ENCODE results near the gene LPIN1.
A peak's percentile ranks its signal among the peaks of the same experiment; 100 is the strongest.

Gene LPIN1

GRCh38 chr2:11773747-11774525, 27.5 kb downstream of the LPIN1 start:
- H2BK5ac ChIP-seq (ENCODE audit: low read depth, low read length, poor library complexity, severe bottlenecking), result no peak overlapping the region
- no peak overlapping the region for H3K4me2 ChIP-seq (ENCODE audit: low read length, poor library complexity, severe bottlenecking)
- H3K23ac ChIP-seq (ENCODE audit: low read length in 2 of 2), result no peak overlapping the region
- H2BK12ac ChIP-seq (ENCODE audit: low read length in 2 of 2), result no peak overlapping the region
- H4K8ac ChIP-seq (ENCODE audit: low read length), result no peak overlapping the region
- no peak overlapping the region for H2BK15ac ChIP-seq (ENCODE audit: low read depth, poor library complexity, severe bottlenecking)
- no peaks in the 10 kb centered on the region for H3K27me3 ChIP-seq (ENCODE audit: control insufficient read depth in 1 of 2, insufficient read depth in 1 of 2, low read length in 2 of 2)
- WGBS, result 62% methylated on average over 5 of the region's 7 CpGs
- H3K36me3 ChIP-seq (ENCODE audit: control insufficient read depth in 1 of 2, insufficient read depth in 2 of 2, low read depth in 1 of 2, low read length in 2 of 2), result peaks cover 27 to 89% of the 10 kb centered on the region in 2 experiments
- no peak overlapping the region for H3K4ac ChIP-seq (ENCODE audit: low read depth in 1 of 2, low read length in 2 of 2)
- H3K27ac ChIP-seq (ENCODE audit: low read length, poor library complexity, severe bottlenecking), result no peak overlapping the region
- H3K9me3 ChIP-seq (ENCODE audit: control insufficient read depth, low read length), result no peaks in the 10 kb centered on the region
- H4K91ac ChIP-seq (ENCODE audit: low read length), result no peak overlapping the region
- H2AK5ac ChIP-seq (ENCODE audit: low read length, severe bottlenecking), result no peak overlapping the region
- H2BK120ac ChIP-seq (ENCODE audit: low read depth, low read length), result no peak overlapping the region
- H3K14ac ChIP-seq (ENCODE audit: low read length in 2 of 2), result no peak overlapping the region
- H3K9ac ChIP-seq (ENCODE audit: low read length), result peak overlapping the region; percentile 84
- H3K4me3 ChIP-seq (ENCODE audit: insufficient read depth in 1 of 2, low read depth in 1 of 2, low read length in 2 of 2), result no peak overlapping the region
- no peak for DNase-seq
- H3K4me1 ChIP-seq (ENCODE audit: control insufficient read depth, insufficient read depth, low read depth, low read length), result peaks cover under 1% of the 10 kb centered on the region
- H3K18ac ChIP-seq (ENCODE audit: low read depth in 1 of 2, low read length in 2 of 2), result no peak overlapping the region
- peaks cover 15% of the 10 kb centered on the region for H3K79me1 ChIP-seq (replicated peaks; ENCODE audit: low read length, poor library complexity, severe bottlenecking)
- no peak overlapping the region for H2AFZ ChIP-seq (ENCODE audit: low read depth, low read length)

- peak overlapping the region; percentile 84 for H3K9ac ChIP-seq (ENCODE audit: low read length)
- no peak overlapping the region for H2BK12ac ChIP-seq (ENCODE audit: low read length in 2 of 2)
- no peak overlapping the region for H4K91ac ChIP-seq (ENCODE audit: low read length)
- no peak for DNase-seq
- H3K14ac ChIP-seq (ENCODE audit: low read length in 2 of 2), result no peak overlapping the region
- H3K18ac ChIP-seq (ENCODE audit: low read depth in 1 of 2, low read length in 2 of 2), result no peak overlapping the region
- no peak overlapping the region for H2BK15ac ChIP-seq (ENCODE audit: low read depth, poor library complexity, severe bottlenecking)
- H3K4ac ChIP-seq (ENCODE audit: low read depth in 1 of 2, low read length in 2 of 2), result no peak overlapping the region
- H3K23ac ChIP-seq (ENCODE audit: low read length in 2 of 2), result no peak overlapping the region
- 98% methylated on average over 5 of the region's 7 CpGs for WGBS
- H3K27me3 ChIP-seq (ENCODE audit: control insufficient read depth in 1 of 2, insufficient read depth in 1 of 2, low read length in 2 of 2), result no peaks in the 10 kb centered on the region
- peaks cover 2% of the 10 kb centered on the region for H3K4me1 ChIP-seq (ENCODE audit: control insufficient read depth, insufficient read depth, low read depth, low read length)
- H2AK5ac ChIP-seq (ENCODE audit: low read length, severe bottlenecking), result no peak overlapping the region
- no peak overlapping the region for H4K8ac ChIP-seq (ENCODE audit: low read length)
- no peak overlapping the region for H2AFZ ChIP-seq (ENCODE audit: low read depth, low read length)
- H3K4me2 ChIP-seq (ENCODE audit: low read length, poor library complexity, severe bottlenecking), result no peak overlapping the region
- H3K4me3 ChIP-seq (ENCODE audit: insufficient read depth in 1 of 2, low read depth in 1 of 2, low read length in 2 of 2), result no peak overlapping the region
- H3K79me1 ChIP-seq (replicated peaks; ENCODE audit: low read length, poor library complexity, severe bottlenecking), result peaks cover 15% of the 10 kb centered on the region
- no peak overlapping the region for H3K27ac ChIP-seq (ENCODE audit: low read length, poor library complexity, severe bottlenecking)
- no peak overlapping the region for H2BK5ac ChIP-seq (ENCODE audit: low read depth, low read length, poor library complexity, severe bottlenecking)
- H2BK120ac ChIP-seq (ENCODE audit: low read depth, low read length), result no peak overlapping the region
- H3K36me3 ChIP-seq (ENCODE audit: control insufficient read depth in 1 of 2, insufficient read depth in 2 of 2, low read depth in 1 of 2, low read length in 2 of 2), result peaks cover 27 to 86% of the 10 kb centered on the region in 2 experiments
- H3K9me3 ChIP-seq (ENCODE audit: control insufficient read depth, low read length), result no peaks in the 10 kb centered on the region
Observed at GRCh38 chr2:11774600-11774999, 28.2 kb downstream of the LPIN1 start.

- Histone ChIP-seq H3K18ac (ENCODE audit: low read depth in 1 of 2, low read length in 2 of 2) (no peak overlapping the region), H3K36me3 (ENCODE audit: control insufficient read depth in 1 of 2, insufficient read depth in 2 of 2, low read depth in 1 of 2, low read length in 2 of 2) (peaks cover 20 to 86% of the 10 kb centered on the region in 2 experiments), H3K23ac (ENCODE audit: low read length in 2 of 2) (no peak overlapping the region)
Observed at GRCh38 chr2:11775384-11775783, 29.0 kb downstream of the LPIN1 start.

GRCh38 chr2:11777066-11777782, 30.8 kb downstream of the LPIN1 start:
- H2AK5ac ChIP-seq (ENCODE audit: low read length, severe bottlenecking), result no peak overlapping the region
- H3K9ac ChIP-seq (ENCODE audit: low read length), result no peak overlapping the region
- peak; percentile 29 for DNase-seq
- no peak overlapping the region for H3K18ac ChIP-seq (ENCODE audit: low read depth in 1 of 2, low read length in 2 of 2)
- no peak overlapping the region for H2BK5ac ChIP-seq (ENCODE audit: low read depth, low read length, poor library complexity, severe bottlenecking)
- H3K9me3 ChIP-seq (ENCODE audit: control insufficient read depth, low read length), result no peaks in the 10 kb centered on the region
- WGBS, result 87% methylated on average over 24 of the region's 24 CpGs
- no peak overlapping the region for H3K14ac ChIP-seq (ENCODE audit: low read length in 2 of 2)
- no peak overlapping the region for H2BK15ac ChIP-seq (ENCODE audit: low read depth, poor library complexity, severe bottlenecking)
- H3K27ac ChIP-seq (ENCODE audit: low read length, poor library complexity, severe bottlenecking), result no peak overlapping the region
- H3K4ac ChIP-seq (ENCODE audit: low read depth in 1 of 2, low read length in 2 of 2), result no peak overlapping the region
- H3K79me1 ChIP-seq (replicated peaks; ENCODE audit: low read length, poor library complexity, severe bottlenecking), result peaks cover 7% of the 10 kb centered on the region
- H2BK12ac ChIP-seq (ENCODE audit: low read length in 2 of 2), result no peak overlapping the region
- H3K4me3 ChIP-seq (ENCODE audit: insufficient read depth in 1 of 2, low read depth in 1 of 2, low read length in 2 of 2), result no peak overlapping the region
- peaks cover 14 to 86% of the 10 kb centered on the region in 2 experiments for H3K36me3 ChIP-seq (ENCODE audit: control insufficient read depth in 1 of 2, insufficient read depth in 2 of 2, low read depth in 1 of 2, low read length in 2 of 2)
- H3K23ac ChIP-seq (ENCODE audit: low read length in 2 of 2), result no peak overlapping the region
- peak overlapping the region; percentile 51 for H4K8ac ChIP-seq (ENCODE audit: low read length)
- no peak overlapping the region for H2BK120ac ChIP-seq (ENCODE audit: low read depth, low read length)
- H4K91ac ChIP-seq (ENCODE audit: low read length), result no peak overlapping the region
- H3K27me3 ChIP-seq (ENCODE audit: control insufficient read depth in 1 of 2, insufficient read depth in 1 of 2, low read length in 2 of 2), result no peaks in the 10 kb centered on the region
- H3K4me2 ChIP-seq (ENCODE audit: low read length, poor library complexity, severe bottlenecking), result no peak overlapping the region
- H2AFZ ChIP-seq (ENCODE audit: low read depth, low read length), result no peak overlapping the region
- peaks cover 2% of the 10 kb centered on the region for H3K4me1 ChIP-seq (ENCODE audit: control insufficient read depth, insufficient read depth, low read depth, low read length)

More at GRCh38 chr2:11775384-11775783, 29.0 kb downstream of the LPIN1 start:
- H3K27me3 ChIP-seq (ENCODE audit: control insufficient read depth in 1 of 2, insufficient read depth in 1 of 2, low read length in 2 of 2), result no peaks in the 10 kb centered on the region
- WGBS, result 52% methylated on average over 2 of the region's 4 CpGs
- no peak overlapping the region for H2AFZ ChIP-seq (ENCODE audit: low read depth, low read length)
- H2BK5ac ChIP-seq (ENCODE audit: low read depth, low read length, poor library complexity, severe bottlenecking), result no peak overlapping the region
- H3K4me1 ChIP-seq (ENCODE audit: control insufficient read depth, insufficient read depth, low read depth, low read length), result peaks cover 2% of the 10 kb centered on the region
- H3K79me1 ChIP-seq (replicated peaks; ENCODE audit: low read length, poor library complexity, severe bottlenecking), result peaks cover 12% of the 10 kb centered on the region
- no peak overlapping the region for H2BK15ac ChIP-seq (ENCODE audit: low read depth, poor library complexity, severe bottlenecking)
- H3K4me2 ChIP-seq (ENCODE audit: low read length, poor library complexity, severe bottlenecking), result no peak overlapping the region
- H3K9ac ChIP-seq (ENCODE audit: low read length), result peak overlapping the region; percentile 84
- no peak overlapping the region for H3K27ac ChIP-seq (ENCODE audit: low read length, poor library complexity, severe bottlenecking)
- no peak overlapping the region for H3K4ac ChIP-seq (ENCODE audit: low read depth in 1 of 2, low read length in 2 of 2)
- H3K9me3 ChIP-seq (ENCODE audit: control insufficient read depth, low read length), result no peaks in the 10 kb centered on the region
- no peak overlapping the region for H3K14ac ChIP-seq (ENCODE audit: low read length in 2 of 2)
- no peak overlapping the region for H4K8ac ChIP-seq (ENCODE audit: low read length)
- no peak overlapping the region for H2AK5ac ChIP-seq (ENCODE audit: low read length, severe bottlenecking)
- peak overlapping the region in 1 of 2 experiments; percentile 31 for H3K4me3 ChIP-seq (ENCODE audit: insufficient read depth in 1 of 2, low read depth in 1 of 2, low read length in 2 of 2)
- H4K91ac ChIP-seq (ENCODE audit: low read length), result no peak overlapping the region
- peak; percentile 22 for DNase-seq
- no peak overlapping the region for H2BK120ac ChIP-seq (ENCODE audit: low read depth, low read length)
- H2BK12ac ChIP-seq (ENCODE audit: low read length in 2 of 2), result no peak overlapping the region

Measured in mesenchymal stem cell (in vitro differentiated cells and primary cell).